HCT116 (cell line): Measurements from ENCODE around the gene HOXB3. TPM values are rescaled to one million over a fixed set of nuclear protein-coding genes. Genes with fewer than 3 reads are reported as not detected.

ENCODE experiments used
- ATAC-seq: fragments of 200-7000 bp; cut with Tn5 transposase; 2 replicates; pipeline ENCODE4 v1.9.1; 2020; ENCODE audit warnings: mild to moderate bottlenecking, moderate library complexity
- BruUV-seq: library from RNA; stranded (reverse); fragments of 400-500 nt; replicated peaks from 2 replicates; lab custom pipeline; 2021; lab: Mats Ljungman, UMichigan
- CTCF ChIA-PET: fragments of 300-600 bp; sonication (Branson Sonifier 250); formaldehyde crosslinking; loops from one replicate; lab custom pipeline; 2021; ENCODE audit warnings: antibody characterized with exemption; lab: Charles Lee
- POLR2A ChIA-PET: fragments of 300-600, 350-600 bp; sonication (Branson Sonifier 250); formaldehyde crosslinking; loops from one replicate; lab custom pipeline; 2021; ENCODE audit warnings: antibody characterized with exemption; lab: Charles Lee
- RAD21 ChIA-PET, 2 experiments: fragments of 300-600 bp; sonication (Branson Sonifier 250); formaldehyde crosslinking; loops; one replicate each; lab custom pipeline; 2023; ENCODE audit warnings: low total read pairs in 2 of 2; ENCODE audit not compliant: uncharacterized antibody in 2 of 2, unreplicated experiment in 2 of 2, low non-redundant PET in 1 of 2; lab: Charles Lee
- DNase-seq: peaks from one replicate; pipeline ENCODE4 v3.0.0-alpha.2; 2010; ENCODE audit warnings: low read depth, low spot score
- H2AFZ ChIP-seq: fragments of 200-600 bp; shearing (Covaris generic), sonication (generic); 2 replicates; pipeline ENCODE4 v1.6.1; 2017; ENCODE audit warnings: low read depth, mixed run types, mixed read lengths, antibody characterized with exemption, low read length; ENCODE audit not compliant: poor library complexity, severe bottlenecking
- H3K27ac ChIP-seq: 2 replicates; pipeline ENCODE4 v1.5.1; 2012; ENCODE audit warnings: low read depth, low read length
- H3K27me3 ChIP-seq: fragments of 200-600 bp; sonication (generic); 2 replicates; pipeline ENCODE4 v1.6.1; 2016; ENCODE audit warnings: mixed run types, low read length, mixed read lengths; ENCODE audit not compliant: insufficient read depth
- H3K36me3 ChIP-seq, 2 experiments: fragments of 200-500 bp in 1 of 2; fragments of 200-600 bp in 1 of 2; sonication (Bioruptor generic) in 1 of 2; sonication (generic) in 1 of 2; 2 replicates each; pipeline versions ENCODE4 v1.5.1 to v1.6.1; 2014 to 2016; ENCODE audit warnings: low read length in 2 of 2, inconsistent platforms in 1 of 2, mixed read lengths in 1 of 2, mixed run types in 1 of 2; ENCODE audit not compliant: insufficient read depth in 2 of 2, control insufficient read depth in 1 of 2
- H3K4me1 ChIP-seq, 2 experiments: fragments of 200-600 bp in 1 of 2; sonication (generic) in 1 of 2; 2 replicates each; pipeline versions ENCODE4 v1.5.1 to v1.6.1; 2012 to 2017; ENCODE audit warnings: low read length in 2 of 2, inconsistent platforms in 1 of 2, mild to moderate bottlenecking in 1 of 2, mixed read lengths in 1 of 2, mixed run types in 1 of 2, moderate library complexity in 1 of 2; ENCODE audit not compliant: insufficient read depth in 2 of 2, control insufficient read depth in 1 of 2
- H3K4me2 ChIP-seq: fragments of 200-600 bp; sonication (generic); 2 replicates; pipeline ENCODE4 v1.6.1; 2017; ENCODE audit warnings: mixed run types, low read length, mixed read lengths
- H3K4me3 ChIP-seq, 2 experiments: fragments of 200-600 bp in 1 of 2; sonication (generic) in 1 of 2; replicated peaks in 1 of 2; 2 replicates each; pipeline ENCODE4 v1.5.1; 2011 to 2016; ENCODE audit warnings: low read length in 2 of 2, control low read depth in 1 of 2, low read depth in 1 of 2, mild to moderate bottlenecking in 1 of 2, mixed read lengths in 1 of 2, mixed run types in 1 of 2
- H3K79me2 ChIP-seq: fragments of 200-600 bp; sonication (generic); 2 replicates; pipeline ENCODE4 v1.6.1; 2017; ENCODE audit warnings: mild to moderate bottlenecking, mixed run types, low read length, moderate library complexity, mixed read lengths; ENCODE audit not compliant: insufficient read depth
- H3K9ac ChIP-seq: fragments of 200-600 bp; sonication (generic); 2 replicates; pipeline ENCODE4 v1.6.1; 2016; ENCODE audit warnings: low read length, mixed read lengths
- H3K9me2 ChIP-seq: fragments of 200-600 bp; sonication (generic), shearing (Covaris generic); 2 replicates; pipeline ENCODE4 v1.6.1; 2017; ENCODE audit warnings: mixed run types, mild to moderate bottlenecking, moderate library complexity; ENCODE audit not compliant: insufficient read depth
- H3K9me3 ChIP-seq, 2 experiments: fragments of 200-500 bp in 1 of 2; fragments of 200-600 bp in 1 of 2; sonication (Bioruptor generic) in 1 of 2; sonication (generic) in 1 of 2; 2 replicates each; pipeline ENCODE4 v1.6.1; 2014 to 2017; ENCODE audit warnings: low read length in 2 of 2, mixed read lengths in 2 of 2, inconsistent platforms in 1 of 2, low read depth in 1 of 2, mild to moderate bottlenecking in 1 of 2, mixed run types in 1 of 2, moderate library complexity in 1 of 2; ENCODE audit not compliant: control insufficient read depth in 1 of 2, insufficient read depth in 1 of 2
- H4K20me1 ChIP-seq: fragments of 200-600 bp; sonication (generic), shearing (Covaris generic); 2 replicates; pipeline ENCODE4 v1.6.1; 2017; ENCODE audit warnings: mixed run types, mild to moderate bottlenecking, moderate library complexity; ENCODE audit not compliant: insufficient read depth
- CTCF ChIP-seq, 3 experiments: fragments of 200-600 bp in 1 of 3; sonication (generic) in 1 of 3; IDR thresholded peaks in 2 of 3; conservative IDR thresholded peaks in 1 of 3; 2 replicates each; pipeline ENCODE4 v1.5.1; 2012 to 2017; ENCODE audit warnings: low read depth in 2 of 3, low read length in 2 of 3, antibody characterized with exemption in 1 of 3, borderline replicate concordance in 1 of 3, control low read depth in 1 of 3, mild to moderate bottlenecking in 1 of 3, mixed read lengths in 1 of 3, mixed run types in 1 of 3, moderate library complexity in 1 of 3; ENCODE audit not compliant: insufficient read depth in 1 of 3
- POLR2AphosphoS5 ChIP-seq: IDR thresholded peaks from 2 replicates; pipeline ENCODE4 v1.6.1; 2011; ENCODE audit warnings: mild to moderate bottlenecking, low read depth, low read length, moderate library complexity
- SP1 ChIP-seq: IDR thresholded peaks from 2 replicates; pipeline ENCODE4 v1.6.1; 2012; ENCODE audit warnings: low read depth
- intact Hi-C: fragments of 100-400 bp; cut with micrococcal nuclease; formaldehyde crosslinking; loops from 2 replicates; pipeline ENCODE4 v1.10.0; 2022
- total RNA-seq: library from RNA; stranded (reverse); gene quantifications from one replicate; pipeline ENCODE4 v1.2.1, GENCODE V29; 2021; ENCODE audit not compliant: unreplicated experiment

Gene HOXB3
- total RNA-seq, 1 experiment from 2014 or later: 19.8 TPM

GRCh38 chr17:48615047-48615962, 25.3 kb upstream of the HOXB3 start, which contains the start of gene HOXB8:
Gene HOXB8 (minus strand): TSS chr17:48615292. CDS start chr17:48614704, 588 bp downstream.
- Histone ChIP-seq H2AFZ (no peak within 1 kb of the TSS), H3K79me2 (peaks cover 71% of the 10 kb centered on the region), H3K36me3 (no peaks in the 10 kb centered on the region), H4K20me1 (no peaks in the 10 kb centered on the region), H3K27ac (peak within 1 kb of the TSS; percentile 88), H3K9me3 (no peaks in the 10 kb centered on the region), H3K9ac (peak within 1 kb of the TSS; percentile 97), H3K9me2 (no peaks in the 10 kb centered on the region), H3K4me1 (peaks cover 8 to 51% of the 10 kb centered on the region in 2 experiments; a peak in 3 of 4 replicates), H3K4me3 (peak within 1 kb of the TSS; percentile 80 to 90), H3K27me3 (no peaks in the 10 kb centered on the region), H3K4me2 (peak within 1 kb of the TSS; percentile 95)
- TF ChIP-seq CTCF (IDR thresholded peaks at IDR 0.05 in 2 of 3, conservative IDR thresholded peaks at IDR 0.05 in 1 of 3; ENCODE audit: borderline replicate concordance in 1 of 3, insufficient read depth in 1 of 3, low read depth in 2 of 3, low read length in 2 of 3) (no peak), POLR2AphosphoS5 (no peak), SP1 (peak; percentile 20; the same call in 1 of the 2 replicates)
- no peak for DNase-seq
- intact Hi-C loops: loop anchor here (5.0 to 10.0 kb wide), 2 partner anchors 131 to 263 kb away; no protein-coding TSS in a partner anchor
- ATAC-seq: no peak
- ChIA-PET CTCF (interaction anchor here (0.6 to 3.7 kb wide), 13 partner anchors 7 to 590 kb away, joined by 3 to 13 read pairs (median 4); no protein-coding TSS in a partner anchor), RAD21 (interaction anchor here in 1 of 2 experiments (0.6 kb wide), 1 partner anchor 192 kb away, joined by 3 read pairs; no protein-coding TSS in a partner anchor), POLR2A (interaction anchor here (0.6 to 1.4 kb wide), 9 partner anchors 9 to 590 kb away, joined by 3 to 8 read pairs (median 3); no protein-coding TSS in a partner anchor)
- TSS peak; percentile 40 for BruUV-seq
